DOHH2 (cell line): ENCODE measurements around the gene RGS17.
A peak's percentile ranks its signal among the peaks of the same experiment; 100 is the strongest.

Experiments
- H3F3A ChIP-seq: fragments of 200-600 bp; sonication (generic), shearing (Covaris generic); 2 replicates; pipeline ENCODE4 v1.6.0; 2016; ENCODE audit warnings: antibody characterized with exemption, mild to moderate bottlenecking; ENCODE audit not compliant: control insufficient read depth, insufficient read depth
- H3K27ac ChIP-seq: fragments of 200-600 bp; sonication (generic); 2 replicates; pipeline ENCODE4 v1.5.1; 2014; ENCODE audit warnings: low read depth, mild to moderate bottlenecking, low read length, moderate library complexity
- H3K27me3 ChIP-seq: fragments of 200-600 bp; sonication (generic); 2 replicates; pipeline ENCODE4 v1.6.1; 2014; ENCODE audit warnings: mild to moderate bottlenecking, low read length, mixed read lengths; ENCODE audit not compliant: control insufficient read depth
- H3K36me3 ChIP-seq: fragments of 200-600 bp; sonication (generic); 2 replicates; pipeline ENCODE4 v1.6.1; 2014; ENCODE audit warnings: mild to moderate bottlenecking, low read length, moderate library complexity, mixed read lengths; ENCODE audit not compliant: control insufficient read depth
- H3K4me1 ChIP-seq: fragments of 200-600 bp; sonication (generic); 2 replicates; pipeline ENCODE4 v1.6.1; 2014; ENCODE audit warnings: mild to moderate bottlenecking, low read length, mixed read lengths; ENCODE audit not compliant: control insufficient read depth
- H3K4me2 ChIP-seq: fragments of 200-600 bp; sonication (generic); 2 replicates; pipeline ENCODE4 v1.6.0; 2014; ENCODE audit warnings: mild to moderate bottlenecking, low read length, moderate library complexity
- H3K4me3 ChIP-seq: fragments of 200-600 bp; sonication (generic); 2 replicates; pipeline ENCODE4 v1.5.1; 2014; ENCODE audit warnings: mild to moderate bottlenecking, low read length, mixed read lengths
- H3K79me2 ChIP-seq: fragments of 200-600 bp; sonication (generic); 2 replicates; pipeline ENCODE4 v1.6.1; 2014; ENCODE audit warnings: mild to moderate bottlenecking, low read length, mixed read lengths; ENCODE audit not compliant: control insufficient read depth
- H3K9me2 ChIP-seq: fragments of 200-600 bp; sonication (generic); replicated peaks from 2 replicates; pipeline ENCODE4 v1.6.1; 2014; ENCODE audit warnings: mild to moderate bottlenecking, low read length, mixed read lengths; ENCODE audit not compliant: control insufficient read depth
- H3K9me3 ChIP-seq: fragments of 200-600 bp; sonication (generic); 2 replicates; pipeline ENCODE4 v1.6.1; 2014; ENCODE audit warnings: antibody characterized with exemption, low read length, mixed read lengths; ENCODE audit not compliant: control insufficient read depth, insufficient read depth
- H4K20me1 ChIP-seq: fragments of 200-600 bp; sonication (generic); 2 replicates; pipeline ENCODE4 v1.6.0; 2014; ENCODE audit warnings: low read depth, mild to moderate bottlenecking, antibody characterized with exemption, low read length, moderate library complexity; ENCODE audit not compliant: control insufficient read depth, insufficient read depth
- EZH2phosphoT487 ChIP-seq: fragments of 200-600 bp; sonication (generic); IDR thresholded peaks from 2 replicates; pipeline ENCODE4 v1.6.1; 2017; ENCODE audit warnings: borderline replicate concordance, mild to moderate bottlenecking, antibody characterized with exemption, low read length, moderate library complexity, mixed read lengths
- TF ChIP-seq, protein P1 (sequence below): fragments of 200-600 bp; sonication (generic); IDR thresholded peaks from one replicate; pipeline ENCODE4 v1.5.1; 2014; ENCODE audit warnings: antibody characterized with exemption, mild to moderate bottlenecking, low read depth, low read length; ENCODE audit not compliant: poor library complexity, severe bottlenecking

Gene RGS17

DNA sequence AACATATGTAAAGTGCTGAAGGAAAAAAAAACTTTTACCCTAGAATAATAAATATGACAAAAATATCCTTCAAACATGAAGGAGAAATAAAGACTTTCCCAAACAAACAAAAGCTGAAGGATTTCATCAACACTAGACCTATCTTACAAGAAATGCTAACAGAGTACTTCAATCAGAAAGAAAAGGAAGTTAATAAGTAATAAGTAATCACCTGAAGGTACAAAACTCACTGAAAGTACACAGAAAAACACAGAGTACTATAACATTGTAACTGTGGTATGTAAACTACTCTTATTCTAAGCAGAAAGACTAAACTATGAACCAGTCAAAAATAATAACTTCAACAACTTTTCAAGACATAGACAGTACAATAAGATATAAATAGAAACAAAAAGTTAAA, 67.1 kb downstream of the RGS17 start:
- no peak for TF ChIP-seq EZH2phosphoT487
- TF ChIP-seq, protein P1, sequence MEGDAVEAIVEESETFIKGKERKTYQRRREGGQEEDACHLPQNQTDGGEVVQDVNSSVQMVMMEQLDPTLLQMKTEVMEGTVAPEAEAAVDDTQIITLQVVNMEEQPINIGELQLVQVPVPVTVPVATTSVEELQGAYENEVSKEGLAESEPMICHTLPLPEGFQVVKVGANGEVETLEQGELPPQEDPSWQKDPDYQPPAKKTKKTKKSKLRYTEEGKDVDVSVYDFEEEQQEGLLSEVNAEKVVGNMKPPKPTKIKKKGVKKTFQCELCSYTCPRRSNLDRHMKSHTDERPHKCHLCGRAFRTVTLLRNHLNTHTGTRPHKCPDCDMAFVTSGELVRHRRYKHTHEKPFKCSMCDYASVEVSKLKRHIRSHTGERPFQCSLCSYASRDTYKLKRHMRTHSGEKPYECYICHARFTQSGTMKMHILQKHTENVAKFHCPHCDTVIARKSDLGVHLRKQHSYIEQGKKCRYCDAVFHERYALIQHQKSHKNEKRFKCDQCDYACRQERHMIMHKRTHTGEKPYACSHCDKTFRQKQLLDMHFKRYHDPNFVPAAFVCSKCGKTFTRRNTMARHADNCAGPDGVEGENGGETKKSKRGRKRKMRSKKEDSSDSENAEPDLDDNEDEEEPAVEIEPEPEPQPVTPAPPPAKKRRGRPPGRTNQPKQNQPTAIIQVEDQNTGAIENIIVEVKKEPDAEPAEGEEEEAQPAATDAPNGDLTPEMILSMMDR: no peak
- Histone ChIP-seq H3K36me3 (no peaks in the 10 kb centered on the region), H3K9me2 (no peaks in the 10 kb centered on the region), H3K27me3 (no peaks in the 10 kb centered on the region), H3K79me2 (no peaks in the 10 kb centered on the region), H3K27ac (no peak overlapping the region), H3K4me1 (no peaks in the 10 kb centered on the region), H3K4me3 (no peak overlapping the region), H3K9me3 (no peaks in the 10 kb centered on the region), H3F3A (no peaks in the 10 kb centered on the region), H4K20me1 (no peaks in the 10 kb centered on the region), H3K4me2 (no peak overlapping the region)

DNA sequence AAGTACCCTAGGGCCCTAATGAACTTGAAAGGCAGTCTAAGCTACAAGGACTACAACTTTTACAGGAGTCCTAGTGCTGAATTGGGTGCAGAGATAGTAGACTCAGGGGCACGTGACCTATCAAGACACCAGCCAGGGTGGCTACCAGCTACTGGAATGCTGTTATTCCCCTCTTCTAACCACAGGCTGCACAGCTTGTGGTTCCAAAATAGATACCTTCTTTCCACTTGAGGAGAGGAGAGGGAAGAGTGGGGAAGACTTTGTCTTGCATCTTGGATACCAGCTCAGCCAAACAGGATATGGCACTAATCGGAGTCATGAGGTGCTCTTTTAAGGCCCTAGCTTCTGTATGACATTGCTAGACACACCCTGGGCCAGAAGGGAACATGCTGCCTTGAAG, 68.6 kb downstream of the RGS17 start:
- no peaks in the 10 kb centered on the region for H3K9me3 ChIP-seq
- H3F3A ChIP-seq: no peaks in the 10 kb centered on the region
- TF ChIP-seq, protein P1: no peak
- TF ChIP-seq EZH2phosphoT487: no peak
- H3K79me2 ChIP-seq: no peaks in the 10 kb centered on the region
- H3K27ac ChIP-seq: no peak overlapping the region
- H3K4me1 ChIP-seq: no peaks in the 10 kb centered on the region
- no peaks in the 10 kb centered on the region for H3K9me2 ChIP-seq
- H3K4me3 ChIP-seq: no peak overlapping the region
- H3K27me3 ChIP-seq: no peaks in the 10 kb centered on the region
- no peak overlapping the region for H3K4me2 ChIP-seq
- no peaks in the 10 kb centered on the region for H4K20me1 ChIP-seq
- no peaks in the 10 kb centered on the region for H3K36me3 ChIP-seq

DNA sequence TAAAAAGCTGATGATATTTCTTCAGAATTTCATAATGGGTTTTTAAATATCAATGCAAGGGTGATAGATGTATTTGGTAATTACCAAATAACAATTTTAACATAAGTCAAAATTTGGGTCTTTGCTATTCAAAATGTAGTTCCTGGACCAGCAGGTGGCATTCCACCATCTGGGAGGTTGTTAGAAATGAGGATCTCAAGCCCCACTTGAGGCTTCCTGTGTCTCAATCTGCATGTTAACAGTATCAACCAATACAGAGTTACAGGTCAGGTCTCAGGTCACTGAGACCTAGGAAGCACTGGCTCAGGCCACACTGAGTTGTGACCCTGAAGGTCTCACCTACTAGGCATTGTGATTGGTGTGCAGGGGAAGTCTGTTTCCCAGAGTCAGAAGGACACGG, 71.3 kb downstream of the RGS17 start:
- Histone ChIP-seq H3K4me2 (no peak overlapping the region), H3K36me3 (no peaks in the 10 kb centered on the region), H3K4me3 (no peak overlapping the region), H3F3A (no peaks in the 10 kb centered on the region), H4K20me1 (no peaks in the 10 kb centered on the region), H3K27ac (no peak overlapping the region), H3K9me2 (no peaks in the 10 kb centered on the region), H3K4me1 (no peaks in the 10 kb centered on the region), H3K9me3 (no peaks in the 10 kb centered on the region), H3K79me2 (no peaks in the 10 kb centered on the region), H3K27me3 (no peaks in the 10 kb centered on the region)
- TF ChIP-seq EZH2phosphoT487: no peak
- TF ChIP-seq, protein P1: peak; percentile 14

DNA sequence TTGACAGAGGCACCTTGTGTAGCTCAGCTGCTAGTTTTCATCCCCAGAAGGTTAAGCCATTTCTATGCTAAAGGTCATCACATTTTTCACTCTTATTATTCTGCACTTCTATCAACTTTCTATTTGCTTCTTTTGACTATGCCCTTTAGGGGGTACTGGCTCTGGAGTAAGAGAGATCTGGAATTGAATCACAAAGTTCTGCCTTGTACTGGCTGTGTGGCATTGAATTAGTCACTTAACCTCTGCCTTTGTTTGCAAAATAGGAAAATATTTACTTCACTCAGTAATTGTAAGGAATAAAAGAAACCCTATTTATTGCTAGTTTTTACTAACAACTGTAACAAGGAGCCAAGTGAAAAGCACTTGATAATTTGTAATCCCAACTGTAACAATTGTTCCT, 71.8 kb downstream of the RGS17 start:
- Histone ChIP-seq H3K27me3 (no peaks in the 10 kb centered on the region), H3K27ac (no peak overlapping the region), H3F3A (no peaks in the 10 kb centered on the region), H3K79me2 (no peaks in the 10 kb centered on the region), H3K4me1 (no peaks in the 10 kb centered on the region), H3K4me2 (no peak overlapping the region), H3K4me3 (no peak overlapping the region), H4K20me1 (no peaks in the 10 kb centered on the region), H3K36me3 (no peaks in the 10 kb centered on the region), H3K9me2 (no peaks in the 10 kb centered on the region), H3K9me3 (no peaks in the 10 kb centered on the region)
- TF ChIP-seq, protein P1: no peak
- TF ChIP-seq EZH2phosphoT487: no peak
